Chondrocyte (in vitro differentiated cells): ENCODE data around the gene SLC30A5. TPM values are rescaled to one million over a fixed set of nuclear protein-coding genes. Genes with fewer than 3 reads are reported as not detected.
"Not testable (repeated sequence)": the region's sequence is repeated elsewhere in the genome, so short reads cannot be mapped to it uniquely, and the experiment has no call there.

Experiments used
- DNase-seq: peaks from one replicate; pipeline ENCODE4 v3.0.0; 2021; ENCODE audit warnings: mixed read lengths, low spot score
- H3K27ac Mint-ChIP-seq: one replicate; pipeline ENCODE4 v1.8.0; 2021; ENCODE audit warnings: mild to moderate bottlenecking, moderate library complexity, mixed read lengths; ENCODE audit not compliant: unreplicated experiment
- H3K27me3 Mint-ChIP-seq: 2 replicates; pipeline ENCODE4 v1.8.0; 2021; ENCODE audit warnings: low read depth, mixed read lengths
- H3K36me3 Mint-ChIP-seq: 2 replicates; pipeline ENCODE4 v1.8.0; 2021; ENCODE audit warnings: low read depth, mixed read lengths
- H3K4me1 Mint-ChIP-seq: 2 replicates; pipeline ENCODE4 v1.8.0; 2021; ENCODE audit warnings: low read depth, mild to moderate bottlenecking, mixed read lengths
- H3K4me3 Mint-ChIP-seq: one replicate; pipeline ENCODE4 v1.8.0; 2021; ENCODE audit warnings: mild to moderate bottlenecking, moderate library complexity, mixed read lengths; ENCODE audit not compliant: unreplicated experiment
- H3K9me3 Mint-ChIP-seq: 2 replicates; pipeline ENCODE4 v1.8.0; 2021; ENCODE audit warnings: low read depth, mixed read lengths
- total RNA-seq: library from RNA; stranded (reverse); gene quantifications from 3 replicates; pipeline ENCODE4 v1.2.1, GENCODE V29; 2021
- TF ChIP-seq, protein P1 (sequence below): fragments of 200-600 bp; sonication (generic); IDR thresholded peaks from 2 replicates; pipeline ENCODE4 v1.5.0; 2021; ENCODE audit warnings: antibody characterized with exemption, mild to moderate bottlenecking, moderate library complexity

Gene SLC30A5
- total RNA-seq, 1 donor from 2014 or later = 75.1 TPM

DNA sequence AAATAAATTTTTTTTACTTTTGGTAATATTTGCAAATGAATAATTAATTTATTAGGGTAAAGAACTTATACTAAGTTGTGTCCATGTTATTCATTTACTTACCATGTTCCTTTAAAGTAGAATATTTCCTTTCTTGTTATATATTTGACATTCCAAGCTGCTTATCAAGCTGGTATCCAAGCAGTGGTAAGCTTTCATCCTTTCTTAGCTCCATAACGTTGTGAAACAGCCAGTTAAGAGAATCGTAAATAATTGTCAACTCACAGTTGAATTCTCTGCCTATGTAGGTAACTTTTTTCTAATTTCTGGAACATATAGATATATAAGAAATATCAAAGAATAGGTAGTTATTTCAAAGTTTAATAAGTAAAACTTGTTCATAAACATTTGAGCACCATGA lies 36.4 kb downstream of the SLC30A5 start:
- peaks cover 23% of the 10 kb centered on the region for H3K36me3 Mint-ChIP-seq
- no peaks in the 10 kb centered on the region for H3K9me3 Mint-ChIP-seq
- no peak overlapping the region for H3K27ac Mint-ChIP-seq
- H3K4me3 Mint-ChIP-seq = no peak overlapping the region
- TF ChIP-seq, protein P1, sequence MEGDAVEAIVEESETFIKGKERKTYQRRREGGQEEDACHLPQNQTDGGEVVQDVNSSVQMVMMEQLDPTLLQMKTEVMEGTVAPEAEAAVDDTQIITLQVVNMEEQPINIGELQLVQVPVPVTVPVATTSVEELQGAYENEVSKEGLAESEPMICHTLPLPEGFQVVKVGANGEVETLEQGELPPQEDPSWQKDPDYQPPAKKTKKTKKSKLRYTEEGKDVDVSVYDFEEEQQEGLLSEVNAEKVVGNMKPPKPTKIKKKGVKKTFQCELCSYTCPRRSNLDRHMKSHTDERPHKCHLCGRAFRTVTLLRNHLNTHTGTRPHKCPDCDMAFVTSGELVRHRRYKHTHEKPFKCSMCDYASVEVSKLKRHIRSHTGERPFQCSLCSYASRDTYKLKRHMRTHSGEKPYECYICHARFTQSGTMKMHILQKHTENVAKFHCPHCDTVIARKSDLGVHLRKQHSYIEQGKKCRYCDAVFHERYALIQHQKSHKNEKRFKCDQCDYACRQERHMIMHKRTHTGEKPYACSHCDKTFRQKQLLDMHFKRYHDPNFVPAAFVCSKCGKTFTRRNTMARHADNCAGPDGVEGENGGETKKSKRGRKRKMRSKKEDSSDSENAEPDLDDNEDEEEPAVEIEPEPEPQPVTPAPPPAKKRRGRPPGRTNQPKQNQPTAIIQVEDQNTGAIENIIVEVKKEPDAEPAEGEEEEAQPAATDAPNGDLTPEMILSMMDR = no peak
- H3K27me3 Mint-ChIP-seq = no peaks in the 10 kb centered on the region
- peaks cover 5% of the 10 kb centered on the region for H3K4me1 Mint-ChIP-seq
- no peak for DNase-seq

DNA sequence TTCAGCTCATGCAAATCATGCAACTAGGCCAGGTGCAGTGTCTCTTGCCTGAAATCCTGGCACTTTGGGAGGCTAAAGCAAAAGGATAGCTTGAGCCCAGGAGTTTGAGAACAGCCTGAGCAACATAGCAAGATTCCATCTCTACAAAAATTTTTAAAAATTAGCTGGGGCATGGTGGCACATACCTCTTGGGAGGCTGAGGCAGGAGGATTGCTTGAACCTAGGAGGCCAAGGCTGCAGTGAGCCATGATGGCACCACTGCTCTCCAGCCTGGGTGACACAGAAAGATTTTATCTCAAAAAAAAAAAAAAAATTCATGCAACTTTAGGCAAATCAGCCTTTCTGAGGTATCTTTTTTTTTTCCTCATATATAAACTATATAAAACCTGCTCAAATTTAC lies 37.5 kb downstream of the SLC30A5 start:
- peaks cover 16% of the 10 kb centered on the region for H3K4me1 Mint-ChIP-seq
- no peak overlapping the region for H3K27ac Mint-ChIP-seq
- H3K4me3 Mint-ChIP-seq = no peak overlapping the region

DNA sequence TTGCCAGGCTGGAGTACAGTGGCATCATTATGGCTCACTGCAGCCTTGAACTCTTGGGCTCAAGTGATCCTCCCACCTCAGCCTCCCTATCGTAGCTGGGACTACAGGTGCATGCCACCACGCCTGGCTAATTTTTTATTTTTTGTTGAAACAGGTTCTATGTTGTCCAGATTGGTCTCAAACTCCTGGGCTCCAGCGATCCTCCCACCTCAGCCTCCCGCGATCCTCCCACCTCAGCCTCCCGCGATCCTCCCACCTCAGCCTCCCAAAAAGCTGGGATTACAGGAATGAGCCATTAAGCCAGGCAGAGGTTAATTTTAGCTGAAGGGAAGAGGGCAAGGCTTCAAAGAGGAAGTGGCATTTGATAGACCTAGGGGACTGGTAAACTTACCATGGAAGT lies 40.3 kb downstream of the SLC30A5 start:
- TF ChIP-seq, protein P1 = no peak
- peaks cover 2% of the 10 kb centered on the region for H3K9me3 Mint-ChIP-seq
- peaks cover 8% of the 10 kb centered on the region for H3K36me3 Mint-ChIP-seq
- H3K27ac Mint-ChIP-seq = no peak overlapping the region
- peaks cover 18% of the 10 kb centered on the region for H3K4me1 Mint-ChIP-seq
- no peak for DNase-seq
- H3K27me3 Mint-ChIP-seq = no peaks in the 10 kb centered on the region
- H3K4me3 Mint-ChIP-seq = no peak overlapping the region

More for the DNA sequence above, 37.5 kb downstream of the SLC30A5 start:
- H3K36me3 Mint-ChIP-seq = peaks cover 21% of the 10 kb centered on the region
- TF ChIP-seq, protein P1 = no peak
- no peaks in the 10 kb centered on the region for H3K27me3 Mint-ChIP-seq
- H3K9me3 Mint-ChIP-seq = no peaks in the 10 kb centered on the region
- DNase-seq = no peak

DNA sequence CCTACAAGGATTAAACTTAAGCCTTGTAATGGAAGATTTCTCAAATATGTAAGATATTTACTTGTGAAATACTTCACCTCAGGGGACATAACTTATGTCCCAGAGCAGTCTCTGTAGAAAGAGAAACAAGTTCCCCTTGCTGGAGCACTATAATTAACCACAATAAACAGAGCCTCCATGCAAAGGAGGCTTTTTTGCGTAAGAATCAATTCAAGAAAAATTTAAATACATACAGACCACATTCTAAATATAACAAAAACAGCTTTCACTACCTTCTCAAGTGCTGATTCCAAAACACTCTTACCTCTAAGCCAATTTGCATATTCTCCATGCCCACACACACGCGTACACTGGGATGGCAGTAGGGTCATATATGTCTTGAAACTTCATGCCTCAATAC lies 42.5 kb downstream of the SLC30A5 start:
- Mint-ChIP-seq H3K27me3 (no peaks in the 10 kb centered on the region), H3K4me3 (no peak overlapping the region), H3K4me1 (peaks cover 15% of the 10 kb centered on the region), H3K9me3 (peaks cover 15% of the 10 kb centered on the region), H3K36me3 (peaks cover 13% of the 10 kb centered on the region), H3K27ac (no peak overlapping the region)
- TF ChIP-seq, protein P1 = no peak
- DNase-seq = no peak

DNA sequence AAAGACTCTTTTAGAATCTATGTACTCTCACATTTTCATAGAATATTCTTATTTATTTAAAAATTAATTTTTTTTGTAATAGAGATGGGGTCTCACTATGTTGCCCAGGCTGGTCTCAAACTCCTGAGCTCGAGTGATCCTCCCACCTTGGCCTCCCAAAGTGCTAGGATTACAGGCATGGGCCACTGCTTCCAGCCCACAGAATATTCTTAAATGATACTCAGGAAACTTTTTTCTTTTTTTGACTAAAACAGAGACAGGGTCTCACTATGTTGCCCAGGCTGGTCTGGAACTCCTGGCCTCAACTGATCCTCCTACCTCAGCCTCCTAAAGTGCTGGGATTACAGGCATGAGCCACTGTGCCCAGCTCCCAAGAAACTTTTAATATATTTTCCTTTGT lies 43.4 kb downstream of the SLC30A5 start:
- not testable (repeated sequence) for DNase-seq, H3K4me3 Mint-ChIP-seq
- H3K4me1 Mint-ChIP-seq = peaks cover 15% of the 10 kb centered on the region

DNA sequence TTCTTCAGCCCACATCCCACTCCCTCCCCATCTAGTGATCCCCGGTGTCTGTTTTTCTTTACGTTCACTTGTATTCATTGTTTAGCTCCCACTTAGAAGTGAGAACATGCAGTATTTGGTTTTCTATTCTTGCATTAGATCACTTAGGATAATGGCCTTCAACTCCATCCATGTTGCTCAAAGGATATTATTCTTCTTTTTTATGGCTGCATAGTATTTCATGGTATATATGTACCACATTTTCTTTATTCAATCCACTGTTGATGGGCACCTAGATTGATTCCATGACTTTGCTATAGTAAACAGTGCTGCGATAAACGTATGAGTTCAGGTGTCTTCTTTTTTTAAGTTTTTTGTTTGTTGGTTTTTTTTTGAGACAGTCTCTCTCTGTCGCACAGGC lies 44.0 kb downstream of the SLC30A5 start:
- H3K27ac Mint-ChIP-seq = no peak overlapping the region

More for the DNA sequence above, 43.4 kb downstream of the SLC30A5 start:
- Mint-ChIP-seq H3K9me3 (peaks cover 15% of the 10 kb centered on the region), H3K36me3 (peaks cover 13% of the 10 kb centered on the region)
- H3K27ac Mint-ChIP-seq, H3K27me3 Mint-ChIP-seq: not testable (repeated sequence)

More for the DNA sequence above, 44.0 kb downstream of the SLC30A5 start:
- Mint-ChIP-seq H3K4me1 (peaks cover 15% of the 10 kb centered on the region), H3K36me3 (peaks cover 13% of the 10 kb centered on the region), H3K4me3 (no peak overlapping the region), H3K9me3 (peaks cover 15% of the 10 kb centered on the region), H3K27me3 (no peaks in the 10 kb centered on the region)
- no peak for DNase-seq
- TF ChIP-seq, protein P1 = no peak
